ENCODE results near the gene GTPBP3.
A peak's percentile ranks its signal among the peaks of the same experiment; 100 is the strongest.

The GTPBP3 gene

GRCh38 chr19:17347361-17347760 lies 10.0 kb downstream of the GTPBP3 start:
- Histone ChIP-seq H3K9me3 (no peaks in the 10 kb centered on the region), H3K27me3 (no peaks in the 10 kb centered on the region), H3K4me1 (no peaks in the 10 kb centered on the region), H3K4me3 (ENCODE audit: low read depth, low read length) (no peak overlapping the region), H3K36me3 (no peaks in the 10 kb centered on the region)
- DNase-seq = no peak
- TF ChIP-seq CTCF (IDR thresholded peaks at IDR 0.05; ENCODE audit: low read depth, low read length) = no peak

GRCh38 chr19:17347877-17348276 lies 10.5 kb downstream of the GTPBP3 start:
- Histone ChIP-seq H3K9me3 (no peaks in the 10 kb centered on the region), H3K4me3 (ENCODE audit: low read depth, low read length) (no peak overlapping the region), H3K27me3 (no peaks in the 10 kb centered on the region), H3K4me1 (no peaks in the 10 kb centered on the region), H3K36me3 (no peaks in the 10 kb centered on the region)
- no peak for TF ChIP-seq CTCF (IDR thresholded peaks at IDR 0.05; ENCODE audit: low read depth, low read length)
- DNase-seq = no peak

- Histone ChIP-seq H3K4me1 (no peaks in the 10 kb centered on the region), H3K27me3 (no peaks in the 10 kb centered on the region), H3K4me3 (ENCODE audit: low read depth, low read length) (peak overlapping the region; percentile 38), H3K9me3 (no peaks in the 10 kb centered on the region), H3K36me3 (no peaks in the 10 kb centered on the region)
- peak; percentile 75 for DNase-seq
- TF ChIP-seq CTCF (IDR thresholded peaks at IDR 0.05; ENCODE audit: low read depth, low read length) = no peak
Measured at GRCh38 chr19:17348700-17349099, 11.3 kb downstream of the GTPBP3 start.

- Histone ChIP-seq H3K27me3 (no peaks in the 10 kb centered on the region), H3K9me3 (no peaks in the 10 kb centered on the region), H3K4me3 (ENCODE audit: low read depth, low read length) (no peak overlapping the region), H3K36me3 (no peaks in the 10 kb centered on the region), H3K4me1 (no peaks in the 10 kb centered on the region)
- DNase-seq = no peak
- TF ChIP-seq CTCF (IDR thresholded peaks at IDR 0.05; ENCODE audit: low read depth, low read length) = no peak
Measured at GRCh38 chr19:17351815-17352435, 14.6 kb downstream of the GTPBP3 start.

GRCh38 chr19:17352608-17353280 lies 15.4 kb downstream of the GTPBP3 start:
- Histone ChIP-seq H3K36me3 (no peaks in the 10 kb centered on the region), H3K27me3 (no peaks in the 10 kb centered on the region), H3K9me3 (no peaks in the 10 kb centered on the region), H3K4me1 (no peaks in the 10 kb centered on the region), H3K4me3 (ENCODE audit: low read depth, low read length) (no peak overlapping the region)
- no peak for DNase-seq
- TF ChIP-seq CTCF (IDR thresholded peaks at IDR 0.05; ENCODE audit: low read depth, low read length) = no peak

DNA sequence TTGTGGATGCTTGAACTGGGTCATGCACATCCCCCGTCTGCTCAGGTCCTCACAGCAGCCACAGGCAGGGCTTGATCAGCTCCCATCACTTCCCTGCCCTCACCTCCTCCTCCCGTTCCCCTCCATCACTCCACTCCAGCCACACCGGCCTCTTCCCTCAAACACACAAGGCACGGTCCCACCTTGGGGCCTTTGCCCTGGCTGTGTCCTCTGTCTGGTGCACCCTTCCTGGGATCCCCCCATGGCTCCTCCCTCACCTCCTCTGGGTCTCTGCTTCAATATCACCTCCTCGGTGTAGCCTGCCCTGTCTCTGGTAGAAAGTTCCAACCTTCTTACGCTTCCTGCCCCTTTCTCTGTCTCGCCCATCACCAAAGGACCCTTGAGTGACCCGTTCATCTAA lies 16.0 kb downstream of the GTPBP3 start:
- H3K4me1 ChIP-seq = no peaks in the 10 kb centered on the region
- no peak for TF ChIP-seq CTCF (IDR thresholded peaks at IDR 0.05; ENCODE audit: low read depth, low read length)
- no peaks in the 10 kb centered on the region for H3K36me3 ChIP-seq
- no peaks in the 10 kb centered on the region for H3K9me3 ChIP-seq
- H3K27me3 ChIP-seq = no peaks in the 10 kb centered on the region
- DNase-seq = no peak
- H3K4me3 ChIP-seq (ENCODE audit: low read depth, low read length) = no peak overlapping the region
